GOT3 (cell line): ENCODE measurements around the gene EXOC2.
"Not testable (repeated sequence)": the region's sequence is repeated elsewhere in the genome, so short reads cannot be mapped to it uniquely, and the experiment has no call there.

Experiments used
- DNase-seq: peaks from one replicate; lab custom pipeline; 2025; ENCODE audit warnings: mixed read lengths; lab: John Stamatoyannopoulos, UW

EXOC2 gene

DNA sequence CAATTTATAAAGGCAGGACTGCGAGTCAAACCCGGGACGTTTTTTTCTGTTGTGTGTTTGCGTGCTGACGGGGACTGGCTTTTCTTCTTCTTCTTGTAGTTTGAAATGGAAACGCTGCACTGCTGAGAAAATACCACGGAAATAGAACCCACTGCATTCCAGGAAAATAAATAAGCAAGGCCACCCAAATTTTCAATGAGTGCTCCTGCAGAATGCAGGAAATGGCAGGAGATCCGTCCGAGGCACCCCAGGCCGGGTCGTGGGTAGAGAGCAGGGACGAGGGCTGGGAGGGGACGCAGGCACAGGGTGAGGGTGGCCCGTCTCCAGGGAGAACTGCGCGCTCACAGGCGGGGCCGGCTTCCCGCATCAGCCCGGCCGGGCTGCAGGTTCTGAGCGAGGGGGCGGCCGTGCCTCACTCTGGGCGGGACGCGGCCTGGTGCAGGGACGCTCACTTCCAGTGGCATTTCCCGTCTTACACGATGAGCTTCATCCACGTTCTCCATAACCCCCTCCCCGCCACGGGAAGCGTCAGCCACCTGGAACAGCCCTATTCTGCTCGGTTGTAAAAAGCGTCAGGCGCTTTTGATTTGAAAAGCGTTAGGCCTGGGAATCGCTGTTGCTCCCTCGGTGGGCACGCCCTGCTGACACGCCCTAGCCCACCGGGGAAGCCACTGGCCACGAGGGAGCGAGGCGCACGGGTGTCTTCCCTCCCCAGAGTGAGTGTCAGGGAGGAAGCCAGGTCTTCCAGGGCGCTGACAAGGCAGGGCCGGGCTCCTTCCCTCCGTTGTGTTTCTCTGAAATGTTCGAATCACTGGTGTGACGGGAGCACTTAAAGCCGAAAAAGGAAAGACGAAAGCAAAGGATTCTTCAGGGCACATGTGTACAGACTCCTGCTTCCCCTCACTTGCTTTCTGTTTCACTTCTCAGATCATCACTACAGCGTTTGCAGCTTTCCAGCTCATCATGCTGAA lies 17.9 kb upstream of the EXOC2 start:
- DNase-seq: no peak

GRCh38 chr6:709471-710056 lies 16.6 kb upstream of the EXOC2 start:
- no peak for DNase-seq

- no peak for DNase-seq
Measured at GRCh38 chr6:708237-708598, 15.3 kb upstream of the EXOC2 start.

DNA sequence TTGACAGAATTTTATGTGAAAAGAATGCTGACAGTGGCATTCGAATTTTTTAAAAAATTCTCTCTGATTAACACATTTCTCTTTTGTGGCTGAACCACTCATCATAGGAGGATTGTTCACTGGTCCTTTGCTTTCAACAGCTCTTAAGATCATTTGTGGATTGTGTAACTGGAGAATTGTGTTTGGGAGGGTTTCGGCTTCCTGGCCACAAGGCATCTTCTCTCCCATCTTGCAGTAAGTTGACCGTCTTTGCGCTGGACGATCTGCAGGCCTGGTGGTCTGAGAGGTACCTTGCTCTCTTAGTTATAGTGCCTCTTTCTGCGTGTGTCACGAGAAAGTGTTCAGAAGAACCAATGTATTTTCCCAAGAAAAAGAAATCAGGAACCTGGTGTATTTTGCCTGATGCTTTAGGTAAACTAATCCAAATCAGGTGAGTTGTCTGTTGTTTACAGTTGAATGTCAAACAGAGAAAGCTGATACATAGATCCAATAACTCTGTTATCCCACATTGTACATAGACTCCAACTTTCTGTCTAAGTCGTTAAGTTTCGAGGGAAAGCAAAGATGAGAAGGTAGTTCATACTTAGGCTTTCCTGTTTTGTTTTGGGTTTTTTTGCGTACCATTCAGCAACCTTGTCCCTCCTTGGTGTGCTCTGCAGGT lies 14.8 kb upstream of the EXOC2 start:
- no peak for DNase-seq

DNA sequence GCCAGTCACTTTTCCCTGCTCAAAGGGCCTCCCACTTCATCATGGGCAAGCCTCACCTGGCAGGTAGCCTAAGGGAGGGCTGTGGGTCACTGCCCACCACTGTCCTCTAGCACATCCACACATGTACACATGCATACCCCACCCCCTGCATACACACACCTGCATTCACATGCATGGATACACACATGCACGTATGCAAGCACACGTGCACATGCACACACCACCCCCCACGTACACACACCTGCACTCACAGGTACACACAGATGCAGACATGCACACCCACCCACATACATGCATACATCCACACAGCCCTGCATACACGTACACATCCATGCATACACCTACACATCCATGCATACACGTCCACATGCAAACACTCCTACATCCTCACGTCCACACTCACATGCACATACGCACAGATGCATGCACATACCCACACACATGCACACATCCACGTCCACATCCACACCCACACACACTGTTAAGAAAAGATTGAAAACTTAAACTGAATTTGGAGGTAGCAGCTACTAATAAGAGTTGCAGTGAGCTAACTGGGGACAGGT lies 14.0 kb upstream of the EXOC2 start:
- no peak for DNase-seq

DNA sequence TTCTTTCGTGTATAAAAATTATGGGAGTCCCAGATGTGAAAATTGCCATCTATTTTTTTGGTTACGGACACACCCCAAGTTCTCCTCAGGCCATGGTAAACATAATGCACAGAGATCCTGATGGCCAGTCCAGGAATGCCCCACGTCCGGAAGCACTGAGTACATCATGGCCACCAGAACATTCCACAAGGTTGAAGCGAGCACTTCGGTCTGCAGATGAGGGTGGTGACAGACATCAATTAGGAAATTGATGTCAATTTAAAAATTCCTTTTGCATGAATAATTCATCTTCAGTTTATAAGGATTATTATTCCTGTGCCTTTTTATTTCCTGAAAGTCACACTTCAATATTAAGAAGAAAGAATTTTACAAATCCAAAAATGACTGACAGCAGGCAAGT lies 13.2 kb upstream of the EXOC2 start:
- DNase-seq: no peak

GRCh38 chr6:705047-705446 lies 12.1 kb upstream of the EXOC2 start:
- DNase-seq: no peak

GRCh38 chr6:704046-704445 lies 11.1 kb upstream of the EXOC2 start:
- no peak for DNase-seq

DNA sequence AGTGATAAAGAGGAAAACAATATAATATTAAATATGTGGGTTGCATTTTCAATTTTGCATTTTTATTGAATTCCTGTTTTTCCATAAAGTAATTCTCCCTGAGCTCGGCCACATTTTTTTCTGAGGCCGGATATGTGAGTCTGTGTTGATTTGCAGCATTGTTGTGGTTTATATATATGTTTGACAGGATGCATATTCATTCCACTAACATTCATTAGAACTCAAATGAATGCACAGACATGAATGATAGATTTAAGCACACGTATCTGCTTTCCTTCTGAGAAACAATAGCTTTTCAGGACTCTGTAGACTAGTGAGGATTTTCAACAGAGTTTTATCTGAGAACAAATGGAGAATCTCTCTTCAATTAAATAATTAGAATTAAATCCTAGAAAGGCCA lies 10.6 kb upstream of the EXOC2 start:
- no peak for DNase-seq

DNA sequence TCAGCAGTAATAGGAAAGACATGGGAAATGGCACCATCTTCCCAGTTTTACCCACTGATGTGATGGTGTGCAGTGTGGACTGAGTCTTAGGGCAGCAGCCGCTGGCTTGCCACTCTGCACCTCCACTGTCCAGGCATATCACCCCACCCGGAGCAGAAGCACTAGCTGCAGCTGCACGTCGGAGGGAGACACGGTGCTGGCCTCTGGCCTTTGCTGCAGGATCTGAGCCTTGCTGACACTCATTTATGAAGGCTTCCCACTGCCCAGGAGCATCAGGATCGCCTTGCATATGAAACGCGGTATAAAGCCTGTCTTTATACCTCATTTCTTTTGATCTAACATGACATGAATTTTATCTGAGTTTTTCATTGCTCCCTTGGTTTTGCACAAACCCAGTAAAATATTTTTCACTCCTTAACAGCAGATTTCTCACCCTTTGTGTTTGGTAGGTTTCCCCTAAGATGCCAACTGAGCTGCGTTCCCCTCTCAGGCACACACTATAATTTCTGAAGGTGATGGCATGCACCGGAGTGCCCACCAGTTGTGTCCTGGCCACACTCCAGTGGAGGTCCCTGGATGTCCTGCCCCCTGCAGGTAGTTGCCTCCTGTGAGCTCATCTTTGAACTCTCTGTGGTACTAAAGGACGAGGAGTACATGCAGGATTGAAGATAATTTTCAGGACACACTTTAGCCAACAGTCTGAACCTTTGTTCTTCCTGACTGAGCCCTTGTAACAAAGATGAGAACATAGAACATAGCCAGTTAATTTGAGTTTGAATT lies 9.0 kb upstream of the EXOC2 start:
- DNase-seq: no peak

DNA sequence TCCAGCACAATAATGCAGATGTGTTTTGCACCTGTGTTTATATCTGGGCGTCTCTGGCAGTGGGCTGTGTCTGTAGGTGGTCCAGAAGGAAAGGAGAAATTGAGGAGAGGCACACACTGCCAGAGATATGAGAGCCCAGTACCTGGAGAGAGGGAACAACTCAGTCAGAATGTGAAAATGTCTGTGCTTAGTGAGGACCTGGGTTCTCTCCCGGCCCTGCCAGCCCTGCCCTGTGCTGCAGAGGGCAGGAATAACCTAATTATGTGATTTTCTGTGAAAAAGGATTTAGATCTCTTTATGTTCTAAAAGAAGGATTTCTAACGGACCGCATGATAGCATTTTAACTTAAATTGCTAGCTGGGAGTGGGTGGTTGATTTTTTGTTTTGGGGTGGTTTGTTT lies 8.3 kb upstream of the EXOC2 start:
- DNase-seq: no peak

DNA sequence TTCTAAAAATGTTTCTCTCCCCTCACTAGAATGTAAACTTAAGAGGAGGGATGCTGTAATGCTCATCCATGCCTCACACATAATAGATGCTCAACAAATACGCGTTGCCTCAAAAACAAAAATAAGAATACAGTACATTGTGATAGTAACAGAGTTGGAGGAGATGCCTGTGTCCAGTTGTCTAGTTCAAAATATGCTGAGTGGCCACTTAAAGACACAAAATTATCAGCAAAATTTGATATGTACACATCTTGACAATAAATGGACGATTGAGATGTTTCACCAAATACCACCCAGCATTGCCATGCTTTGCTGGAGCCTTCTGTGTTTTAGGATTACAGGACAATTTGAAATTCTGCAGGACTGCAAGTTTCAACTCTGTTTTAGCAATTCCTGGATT lies 7.6 kb upstream of the EXOC2 start:
- DNase-seq: no peak

DNA sequence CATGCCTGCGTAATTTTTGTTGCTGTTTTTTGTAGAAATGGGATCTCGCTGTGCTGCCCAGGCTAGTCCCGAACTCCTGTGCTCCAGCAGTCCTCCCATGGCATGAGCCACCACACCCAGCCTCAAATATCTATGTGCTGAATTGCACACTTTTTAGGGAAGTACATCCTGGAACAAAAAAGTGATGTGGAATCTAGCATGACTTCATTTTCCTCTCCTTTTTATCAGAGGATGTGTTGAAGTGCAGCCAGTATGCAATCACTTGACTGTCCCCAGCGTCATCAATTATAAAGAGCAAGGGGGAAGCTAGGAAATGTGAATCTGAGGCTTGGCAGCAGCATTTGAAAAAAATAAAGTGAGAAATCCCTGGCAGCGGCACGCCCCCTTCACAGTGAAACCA lies 6.4 kb upstream of the EXOC2 start:
- no peak for DNase-seq

GRCh38 chr6:694431-695126 lies 1.6 kb upstream of the EXOC2 start:
- DNase-seq: not testable (repeated sequence)

DNA sequence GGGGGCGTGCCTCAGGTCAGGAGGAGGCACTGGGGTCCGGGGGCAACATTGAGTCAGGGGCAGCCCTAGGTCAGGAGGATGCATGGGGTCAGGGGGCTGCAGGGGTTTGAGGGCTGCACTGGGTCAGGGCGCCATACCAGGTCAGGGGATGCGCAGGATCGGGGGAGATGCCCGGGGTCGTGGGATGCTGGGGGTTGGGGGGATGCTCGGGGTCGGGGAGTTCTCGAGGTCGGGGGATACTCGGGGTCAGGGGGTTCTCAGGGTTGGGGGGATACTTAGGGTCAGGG lies 727 bp upstream of the EXOC2 start:
- no peak for DNase-seq

DNA sequence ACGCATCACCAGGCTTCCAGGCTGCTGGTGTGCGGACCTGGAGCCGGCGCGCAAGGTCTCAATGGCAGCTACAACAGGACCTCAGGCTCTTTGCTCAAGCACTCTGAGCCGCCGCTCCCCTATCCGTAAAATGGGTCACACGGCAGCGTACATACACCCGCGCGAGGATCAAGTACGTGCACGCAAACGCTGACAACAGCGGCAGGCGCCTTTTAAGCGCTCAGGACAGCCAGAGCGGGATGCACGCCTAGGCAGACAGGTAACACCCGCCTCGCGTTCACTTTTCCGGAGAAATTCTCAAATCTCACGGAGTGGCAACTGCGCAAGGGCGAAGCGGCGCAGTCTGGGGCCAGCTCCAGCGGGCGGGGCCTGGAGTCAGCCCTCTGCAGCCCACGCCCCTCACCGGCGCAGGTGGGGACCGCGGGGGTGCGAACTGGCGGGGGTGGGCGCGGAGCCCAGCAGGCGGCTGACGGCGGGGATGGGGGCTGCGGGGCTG lies 535 bp downstream of the EXOC2 start:
- DNase-seq: no peak

- no peak for DNase-seq
Measured at GRCh38 chr6:689223-689622, 3.7 kb downstream of the EXOC2 start.

DNA sequence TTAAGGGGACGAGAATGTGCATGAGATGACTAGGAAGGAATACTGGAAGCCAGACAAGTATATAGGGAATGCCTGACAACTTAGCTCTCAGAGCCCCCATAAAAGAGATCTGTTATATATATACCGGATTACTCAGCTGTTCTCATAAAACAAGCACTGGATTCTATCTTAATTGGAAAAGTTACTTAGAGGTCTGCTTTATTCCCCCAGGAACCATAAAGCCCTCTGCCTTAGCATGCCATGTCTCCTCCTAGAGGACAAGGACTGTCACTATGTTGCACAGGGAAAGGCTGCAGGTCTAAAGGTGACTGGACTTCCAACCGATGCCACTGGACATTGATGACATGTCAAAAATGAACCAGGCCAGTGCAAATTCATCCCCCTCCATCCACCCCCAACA lies 6.4 kb downstream of the EXOC2 start:
- DNase-seq: no peak

GRCh38 chr6:684831-685636 lies 7.9 kb downstream of the EXOC2 start:
- no peak for DNase-seq

GRCh38 chr6:683742-684440 lies 9.0 kb downstream of the EXOC2 start:
- no peak for DNase-seq
